Posterior cingulate gyrus (tissue), 11 donors: ENCODE data around the gene SEMA3F.

Experiments used
- DNase-seq, 10 donors: peaks; one replicate each; pipeline versions ENCODE4 v3.0.0 to v3.0.0-alpha.2; 2020 to 2021; ENCODE audit warnings: mixed read lengths in 3 of 10
- intact Hi-C: fragments of 100-400 bp; cut with DNase I; formaldehyde crosslinking; loops from one replicate; pipeline ENCODE4 v1.15.1; 2023

Gene SEMA3F

DNA sequence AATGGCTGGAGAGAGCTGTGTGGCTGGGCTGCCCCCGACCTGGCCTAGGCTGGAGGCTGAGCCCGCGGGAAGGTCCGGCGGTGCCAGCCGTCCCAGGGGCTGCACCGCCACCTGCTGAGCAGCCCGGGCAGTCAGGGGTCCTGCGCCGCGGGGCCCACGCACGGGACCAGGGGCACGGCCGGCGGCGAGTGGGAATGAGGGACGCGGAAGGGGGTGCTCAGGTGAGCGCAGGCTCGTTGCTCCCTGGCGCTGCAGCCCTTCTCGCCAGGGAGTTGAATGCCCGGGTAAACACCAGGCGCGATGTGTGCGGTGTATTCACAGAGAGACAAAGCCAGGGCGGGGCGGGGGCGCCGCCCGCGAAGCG lies 666 bp upstream of the SEMA3F start:
- intact Hi-C loops = no loop called here
- no peak for DNase-seq

DNA sequence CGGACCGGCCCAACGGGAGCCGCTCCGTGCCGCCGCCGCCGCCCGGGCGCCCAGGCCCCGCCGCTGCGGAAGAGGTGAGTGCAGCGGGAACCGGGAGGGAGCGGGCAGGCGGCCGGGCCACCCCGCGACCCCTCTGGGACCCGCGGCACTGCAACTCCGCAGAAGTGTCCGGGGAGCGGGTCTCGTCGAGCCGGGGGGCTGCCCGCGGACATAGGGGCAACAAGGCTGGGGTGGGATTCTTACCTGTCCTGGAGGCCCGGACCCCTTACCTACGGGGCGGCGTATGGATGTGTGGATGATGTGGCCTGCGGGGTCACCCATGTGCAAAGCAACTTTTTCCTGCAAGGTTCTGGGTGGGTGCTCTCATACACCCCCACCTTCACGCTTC lies 361 bp downstream of the SEMA3F start:
- DNase-seq = no peak
- intact Hi-C loops = no loop called here

DNA sequence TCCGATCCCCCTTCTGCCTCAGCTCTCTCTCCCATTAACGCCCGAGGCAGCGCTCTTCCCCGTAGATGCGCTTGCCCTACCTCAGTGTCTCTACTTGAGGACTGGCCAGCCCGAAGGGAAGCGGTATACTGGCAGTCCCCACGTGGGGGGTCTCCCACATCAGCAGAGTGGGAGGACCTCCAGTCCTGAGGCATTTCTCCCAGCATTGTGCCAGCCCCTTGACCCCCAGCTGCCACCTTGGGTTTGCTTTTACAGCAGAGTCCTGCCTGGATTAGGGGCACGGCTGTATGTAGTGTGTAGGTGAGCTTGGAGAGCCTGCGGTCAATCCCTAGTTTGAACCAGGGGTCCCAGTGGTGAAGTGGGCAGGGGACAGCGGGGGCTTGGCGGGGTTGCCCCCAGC lies 767 bp downstream of the SEMA3F start:
- intact Hi-C loops = no loop called here
- no peak for DNase-seq

DNA sequence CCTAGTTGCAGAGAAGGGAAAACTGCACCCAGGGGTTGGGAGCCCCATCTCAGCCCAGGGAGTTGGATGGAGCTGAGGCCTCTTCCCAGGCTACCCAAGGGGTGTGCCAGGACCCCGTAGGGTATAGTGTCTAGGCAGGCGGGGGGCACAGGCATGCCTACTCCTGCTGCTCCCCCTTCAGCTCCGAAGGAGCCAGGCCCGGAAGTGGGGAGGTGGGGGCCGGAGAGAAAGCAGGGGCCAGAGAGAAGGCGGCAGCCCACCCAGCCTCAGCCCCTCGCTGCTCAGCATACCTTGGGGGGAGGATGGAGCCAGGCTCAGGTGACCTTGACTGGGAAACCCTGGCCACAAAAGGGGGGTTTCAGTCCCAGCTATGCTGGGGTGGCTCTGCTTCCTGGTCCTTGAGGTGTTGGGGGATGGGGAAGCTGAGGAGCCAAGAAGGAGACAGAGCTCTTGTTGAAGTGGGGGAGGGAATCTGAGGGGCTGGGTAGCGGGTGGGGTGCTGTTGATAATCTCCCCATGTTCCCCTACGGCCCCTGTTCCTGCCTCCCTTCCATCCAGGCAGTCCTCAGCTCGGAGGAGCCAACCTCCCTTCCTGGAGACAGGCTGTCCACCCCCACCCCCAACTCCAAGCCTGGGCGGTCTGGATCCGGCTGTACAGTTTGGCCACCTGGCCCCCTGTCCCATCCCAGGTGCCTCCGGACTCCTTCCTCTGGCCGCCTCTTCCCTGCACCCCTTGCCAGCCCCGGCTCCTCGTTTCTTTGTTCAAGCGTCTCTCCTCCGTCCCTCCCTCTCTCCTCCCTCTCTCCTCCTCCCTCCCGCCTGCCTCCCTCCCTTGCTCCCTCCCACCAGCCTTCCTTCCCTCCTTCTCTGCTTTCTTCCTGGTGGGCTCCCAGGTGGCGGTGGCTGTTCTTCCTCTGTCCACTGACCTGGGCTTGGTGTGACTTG lies 1.7 kb downstream of the SEMA3F start:
- intact Hi-C loops = no loop called here
- DNase-seq = peak in 1 of 10 donors; percentile 8

DNA sequence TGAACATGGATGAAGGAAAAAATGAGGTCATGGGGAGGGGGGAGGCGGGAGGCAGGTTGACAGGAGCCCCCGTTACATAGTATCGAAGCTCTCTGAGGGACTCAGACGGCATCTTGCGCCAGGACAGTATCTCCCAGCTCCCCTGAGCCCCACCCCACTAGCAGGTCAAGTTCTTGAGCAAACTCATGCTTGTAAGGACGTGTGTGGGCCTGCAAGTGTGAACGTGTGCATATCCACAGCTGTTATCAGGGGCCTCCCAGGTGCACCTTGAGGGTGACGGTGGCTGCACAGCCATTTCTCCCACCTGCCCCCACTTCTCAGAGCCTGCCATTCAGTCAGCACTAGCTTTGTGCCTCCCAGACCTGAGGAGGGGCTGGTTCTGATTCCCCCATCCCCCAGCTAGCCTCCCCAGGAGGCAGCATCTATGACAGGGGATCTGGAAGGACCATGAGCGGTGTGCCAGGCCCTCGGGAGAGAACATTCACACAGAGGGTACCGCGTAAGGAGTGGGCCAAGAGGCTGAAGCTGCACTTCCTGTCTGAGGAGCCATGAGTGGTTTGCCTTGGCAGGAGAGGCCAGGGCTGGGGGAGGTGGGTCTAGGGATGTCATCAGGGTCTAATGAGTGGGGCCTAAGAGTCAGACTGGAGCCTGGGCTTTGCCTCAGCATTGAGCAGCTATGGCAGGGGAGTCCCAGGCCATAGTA lies 2.9 kb downstream of the SEMA3F start:
- DNase-seq = no peak

DNA sequence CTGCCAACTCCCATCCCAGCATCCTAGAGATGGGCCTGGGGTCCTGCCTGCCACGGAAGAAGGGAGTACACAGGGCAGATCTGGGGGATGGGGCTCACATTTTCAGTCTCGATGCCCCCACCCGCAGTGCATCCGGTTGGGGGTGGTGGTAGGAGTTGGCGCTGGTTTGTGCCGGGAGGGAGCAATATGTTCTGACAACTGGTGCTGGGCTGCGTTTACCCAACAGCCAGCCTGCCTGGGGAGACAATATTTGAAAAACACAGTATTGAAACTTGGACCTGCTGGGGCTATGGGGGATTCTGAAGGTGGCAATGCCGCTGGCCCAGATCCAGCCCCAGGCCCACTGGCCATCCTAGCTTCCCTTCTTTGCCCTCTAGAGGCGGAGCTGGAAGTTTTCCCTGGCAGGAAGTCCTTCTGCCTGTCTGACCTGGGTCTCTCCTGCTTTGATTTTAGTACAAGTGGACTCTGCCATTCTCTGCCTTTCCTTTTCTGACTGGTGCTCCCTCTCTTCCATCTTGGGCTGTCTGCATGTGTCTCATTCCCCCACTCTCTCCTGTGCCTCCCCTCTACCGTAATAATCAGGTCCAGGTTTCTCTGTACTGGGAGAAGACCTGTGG lies 3.5 kb downstream of the SEMA3F start:
- intact Hi-C loops = no loop called here

More for the DNA sequence above, 2.9 kb downstream of the SEMA3F start:
- intact Hi-C loops = no loop called here

DNA sequence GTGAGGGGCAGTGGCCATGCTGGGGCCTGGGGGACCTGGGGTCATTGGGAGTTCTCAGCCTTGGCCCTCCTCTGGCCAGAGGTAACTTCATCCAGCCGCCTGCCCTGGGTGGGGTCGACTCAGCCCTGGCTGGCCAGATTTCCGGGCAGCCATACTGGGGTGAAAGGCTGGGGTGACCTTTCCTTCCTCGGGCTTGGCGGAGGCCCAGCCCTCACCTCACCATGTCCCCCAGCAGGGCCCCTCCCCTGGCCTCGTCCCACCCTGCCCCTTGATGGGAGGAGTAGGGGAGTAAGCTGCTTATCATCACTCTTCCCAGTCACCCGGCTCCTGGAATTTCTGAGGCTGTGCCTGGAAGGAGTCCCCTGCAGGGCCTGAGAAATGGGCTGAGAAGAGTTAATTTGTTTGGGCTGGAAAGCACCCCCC lies 5.4 kb downstream of the SEMA3F start:
- DNase-seq = no peak
- intact Hi-C loops = no loop called here

More for the DNA sequence above, 3.5 kb downstream of the SEMA3F start:
- no peak for DNase-seq

DNA sequence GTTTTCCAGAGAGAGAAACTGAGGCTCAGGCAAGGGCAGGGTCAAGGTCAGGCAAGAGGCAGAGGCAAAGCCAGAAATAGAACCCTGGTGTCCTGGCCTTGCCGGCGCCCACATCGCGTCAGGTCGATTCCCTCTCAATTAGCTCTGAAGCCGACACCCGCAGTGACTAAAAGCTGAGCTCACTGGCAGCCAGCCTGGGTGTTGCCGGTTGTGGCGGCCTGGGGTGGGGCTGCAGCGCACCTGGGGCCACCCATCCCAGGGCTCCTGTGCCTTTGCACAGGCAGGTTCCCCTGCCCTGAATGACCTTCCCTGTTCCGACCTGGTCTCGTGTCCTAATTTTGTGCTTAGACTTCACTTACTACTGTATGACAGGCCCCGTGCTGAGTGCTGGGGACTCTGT lies 6.2 kb downstream of the SEMA3F start:
- DNase-seq = no peak

DNA sequence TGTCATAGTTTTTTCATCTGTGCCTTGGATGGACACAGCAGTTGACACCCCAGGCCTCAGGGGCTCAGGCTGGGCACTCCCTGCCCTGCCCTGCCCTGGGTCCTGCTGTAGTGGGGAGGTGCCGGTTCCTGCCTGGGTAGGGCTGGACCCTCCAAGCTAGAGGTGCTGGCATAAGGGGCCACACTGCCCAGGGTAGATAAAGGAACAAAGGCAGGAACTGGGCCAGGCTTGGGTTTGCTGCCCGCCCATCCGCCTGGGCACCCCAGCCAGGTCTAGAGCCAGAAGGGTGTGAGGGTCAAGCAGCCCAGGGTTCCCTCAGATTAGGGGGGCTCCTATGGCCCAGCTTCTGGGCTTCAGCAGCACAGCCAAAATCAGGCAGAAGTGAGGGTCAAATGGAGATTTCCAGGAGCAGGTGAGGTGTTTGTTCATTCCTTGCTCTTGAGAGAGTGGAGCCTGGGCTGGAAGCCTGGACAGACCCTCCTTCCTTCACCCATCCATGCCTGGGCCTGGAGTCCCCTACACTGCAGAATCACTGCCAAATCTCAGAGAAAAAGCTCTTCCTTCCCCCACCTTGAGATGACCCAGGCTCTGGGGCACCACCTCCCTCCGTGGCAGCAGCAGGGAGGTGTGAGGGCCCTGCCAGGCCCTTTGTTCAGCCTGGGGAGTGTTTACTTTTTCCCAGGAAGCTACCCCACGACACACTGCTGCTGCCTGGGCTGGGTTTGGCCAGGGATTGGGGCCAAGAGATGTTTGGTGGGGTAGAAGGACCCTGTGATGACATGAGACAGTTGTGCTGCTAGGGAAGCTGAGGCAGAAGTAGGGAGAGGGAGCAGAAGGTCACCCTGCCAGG lies 7.1 kb downstream of the SEMA3F start:
- intact Hi-C loops = no loop called here
- DNase-seq = no peak

More for the DNA sequence above, 6.2 kb downstream of the SEMA3F start:
- intact Hi-C loops = no loop called here

DNA sequence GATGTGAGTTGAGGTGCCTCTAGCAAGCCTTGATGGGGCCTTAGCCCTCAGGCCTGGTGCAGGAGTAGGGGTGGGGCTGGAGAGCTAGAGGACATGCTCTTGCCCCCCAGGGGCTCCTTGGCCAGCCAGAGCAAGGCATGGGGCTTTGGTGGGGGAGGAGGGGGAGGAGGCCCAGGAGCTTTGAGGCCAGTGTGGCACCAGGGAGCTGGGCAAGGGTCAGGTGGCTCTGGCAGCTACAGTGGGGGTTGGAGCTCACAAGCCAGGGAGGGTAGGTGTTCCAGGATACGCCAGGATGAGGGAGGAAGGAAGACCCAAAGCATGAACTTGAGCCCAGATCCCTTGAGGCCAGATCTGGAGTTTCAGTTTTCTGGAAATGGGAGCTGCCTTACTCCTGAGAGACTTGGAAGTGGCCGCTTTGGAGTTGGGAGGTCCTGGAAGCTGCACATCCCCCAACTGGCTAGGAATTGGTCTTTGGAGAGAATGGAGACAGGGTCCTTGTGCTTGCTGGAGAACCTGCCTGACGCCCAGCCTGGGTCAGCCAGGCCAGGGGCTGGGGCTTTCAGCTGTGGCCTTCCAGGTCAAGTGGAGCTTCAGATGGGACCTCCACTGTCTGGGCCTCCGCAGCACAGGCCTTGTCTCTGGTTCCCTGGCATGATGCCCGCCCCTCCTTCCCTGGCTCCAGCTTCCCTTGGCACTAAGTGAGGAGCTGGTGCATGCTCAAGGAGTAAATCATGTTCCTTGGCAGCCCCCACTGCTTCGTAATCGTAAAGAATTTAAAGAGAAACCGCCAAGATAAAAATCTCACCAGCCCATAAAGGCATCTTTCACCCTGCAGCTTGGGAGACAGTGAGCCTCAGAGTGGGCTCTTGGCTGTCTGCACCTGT lies 8.7 kb downstream of the SEMA3F start:
- DNase-seq = peak; percentile 37 to 96 (median 79)
- intact Hi-C loops = no loop called here

DNA sequence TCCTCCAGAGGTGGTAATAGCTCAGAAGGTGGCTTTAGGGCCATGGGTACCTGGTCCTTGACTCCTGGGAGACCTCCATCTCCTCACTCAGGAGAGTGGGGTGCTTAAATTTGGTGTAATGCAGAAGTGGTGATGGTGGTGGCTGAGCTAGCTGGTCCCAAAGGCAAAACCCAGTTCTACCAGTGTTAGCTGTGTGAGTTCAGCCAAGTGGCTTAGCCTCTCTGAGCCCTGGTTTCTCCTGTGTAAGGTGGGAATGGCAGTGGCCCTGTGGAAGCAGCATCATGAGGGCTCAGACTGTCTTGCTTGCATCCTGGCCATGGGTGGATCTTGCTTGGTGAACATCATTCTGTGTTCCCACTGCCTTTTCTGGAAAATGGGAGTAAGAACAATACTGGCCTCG lies 9.4 kb downstream of the SEMA3F start:
- intact Hi-C loops = no loop called here
- DNase-seq = no peak

DNA sequence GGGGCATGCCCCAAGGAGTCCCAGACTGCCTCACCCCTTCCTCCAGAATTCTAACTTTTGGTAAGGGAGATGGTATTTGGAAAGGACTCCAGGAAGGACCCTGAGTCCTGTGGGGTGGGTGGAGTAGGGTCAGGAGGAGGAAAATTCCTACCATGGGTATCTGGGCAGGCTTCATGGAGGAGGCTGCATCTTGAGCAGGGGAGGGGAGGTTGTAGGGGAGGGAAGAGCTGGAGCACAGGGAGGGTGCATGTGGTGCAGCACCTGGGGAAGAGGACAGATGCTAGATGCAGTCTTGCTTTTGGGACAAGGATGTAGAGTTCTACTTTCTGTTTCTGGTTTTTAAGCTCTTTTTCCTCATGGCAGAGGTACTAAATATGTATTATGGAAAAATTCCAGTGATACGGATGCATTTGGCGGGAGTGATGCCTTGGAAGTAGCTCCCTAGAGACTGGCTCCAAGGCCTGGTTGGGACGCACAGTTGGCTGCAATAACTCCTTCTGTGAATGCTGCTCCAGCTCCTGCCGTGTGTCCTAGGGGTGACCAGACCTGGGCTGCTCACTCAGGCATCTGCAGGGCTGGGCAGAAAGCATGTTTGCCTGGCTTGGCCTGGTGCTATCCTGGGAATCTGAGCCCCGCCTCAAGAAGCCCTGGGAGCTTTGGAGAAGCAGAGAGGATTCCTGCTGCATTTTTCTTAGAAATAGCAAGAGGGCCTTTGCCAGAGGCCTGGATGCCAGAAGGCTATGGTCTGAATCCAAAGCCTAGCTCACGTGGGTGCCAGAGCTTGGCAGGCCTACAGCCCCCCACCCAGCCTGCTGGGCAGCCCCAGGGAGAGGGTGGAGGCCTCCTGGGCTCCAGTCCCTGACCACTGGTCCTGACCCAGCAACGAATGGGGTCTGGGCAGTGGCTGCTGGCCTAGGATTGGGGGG lies 10.1 kb downstream of the SEMA3F start:
- peak in 7 of 10 donors; percentile 20 to 91 (median 28) for DNase-seq
- intact Hi-C loops = no loop called here

DNA sequence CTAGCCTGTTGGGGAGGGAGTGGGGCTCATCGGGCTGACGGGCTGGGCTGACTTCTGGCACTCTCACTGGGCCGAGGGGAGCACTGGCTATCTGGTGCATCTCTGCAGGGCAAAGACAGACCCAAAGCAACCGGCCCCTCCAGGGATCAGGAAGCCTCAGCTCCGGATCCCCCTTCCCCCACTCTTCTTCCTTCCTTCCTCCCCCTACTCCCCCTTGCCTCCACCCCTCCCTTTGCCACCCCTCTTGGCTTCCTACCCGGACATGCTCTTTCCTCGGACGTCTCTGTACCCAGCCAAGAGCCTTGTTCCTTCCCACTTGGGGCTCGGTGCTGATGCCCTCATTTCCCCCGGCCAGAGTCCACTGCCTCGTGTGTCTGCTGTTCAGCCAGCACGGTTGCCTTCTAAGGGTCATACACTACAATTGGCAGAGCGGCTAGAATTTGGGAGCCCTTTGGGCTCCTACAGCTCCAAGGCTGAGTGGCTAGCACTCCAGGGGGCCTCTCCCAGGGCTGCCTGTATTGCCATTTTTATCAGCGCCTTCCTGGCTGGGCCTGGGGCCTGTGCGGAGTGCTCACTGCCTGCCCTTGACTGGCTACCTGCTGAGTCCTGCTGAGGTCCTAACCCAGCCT lies 10.9 kb downstream of the SEMA3F start:
- intact Hi-C loops = no loop called here
- DNase-seq = no peak

DNA sequence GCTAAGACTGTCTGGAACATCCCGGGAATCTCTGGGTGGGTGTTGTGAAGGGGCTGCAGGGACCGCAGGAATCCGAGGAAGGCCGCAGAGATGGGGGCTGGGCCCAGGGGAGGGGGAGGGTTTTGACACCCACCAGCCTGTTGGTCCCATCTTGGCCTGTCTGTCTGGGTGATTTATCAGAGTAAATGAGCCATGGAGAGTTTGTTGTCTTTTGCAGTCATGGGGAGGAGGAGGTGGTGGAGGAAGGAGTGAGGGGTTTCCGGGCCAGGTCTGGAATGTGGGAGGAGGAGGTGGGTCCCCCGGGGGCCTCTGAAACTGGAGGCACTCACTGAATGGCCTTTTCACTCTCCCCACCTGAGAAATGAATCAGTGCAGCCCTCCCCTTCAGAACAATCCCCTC lies 11.5 kb downstream of the SEMA3F start:
- no peak for DNase-seq
- intact Hi-C loops = no loop called here

DNA sequence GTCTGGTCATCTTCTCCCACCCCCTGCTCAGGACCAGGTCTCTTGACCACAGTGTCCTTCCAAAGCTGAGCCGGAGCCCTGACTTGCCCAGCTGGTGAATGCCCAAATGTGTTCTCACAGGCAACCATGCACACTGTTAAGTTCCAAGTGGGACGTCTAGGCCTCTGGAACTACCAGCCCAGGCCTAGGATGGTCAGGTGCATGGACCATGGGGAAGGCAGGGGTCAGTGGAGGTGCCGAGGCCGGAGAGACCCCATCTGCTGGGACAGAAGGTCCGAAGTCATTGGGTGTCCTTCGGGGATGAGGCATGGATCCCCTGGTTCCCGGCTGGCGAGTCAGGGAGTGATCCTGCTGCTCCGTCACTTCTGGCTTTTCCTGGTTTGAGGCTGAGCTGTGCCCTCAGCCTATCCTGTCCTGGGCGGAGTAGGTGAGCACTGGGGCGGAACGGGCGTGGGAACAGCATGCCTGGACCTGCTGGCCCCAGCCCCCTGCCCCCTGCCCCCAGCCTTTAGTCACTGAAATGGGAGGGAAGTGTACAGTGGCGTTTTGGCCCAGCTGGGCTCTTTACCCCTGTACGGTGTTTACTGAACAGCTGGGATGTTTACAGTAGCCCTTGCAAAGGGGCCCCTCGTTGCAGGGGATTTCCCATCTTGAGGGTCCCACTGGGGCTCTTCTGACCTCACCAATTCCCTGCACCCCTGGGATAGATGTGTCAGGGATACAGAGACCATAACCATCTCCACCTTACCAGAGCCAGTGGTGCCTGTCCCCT lies 12.1 kb downstream of the SEMA3F start:
- intact Hi-C loops = no loop called here
- DNase-seq = no peak

DNA sequence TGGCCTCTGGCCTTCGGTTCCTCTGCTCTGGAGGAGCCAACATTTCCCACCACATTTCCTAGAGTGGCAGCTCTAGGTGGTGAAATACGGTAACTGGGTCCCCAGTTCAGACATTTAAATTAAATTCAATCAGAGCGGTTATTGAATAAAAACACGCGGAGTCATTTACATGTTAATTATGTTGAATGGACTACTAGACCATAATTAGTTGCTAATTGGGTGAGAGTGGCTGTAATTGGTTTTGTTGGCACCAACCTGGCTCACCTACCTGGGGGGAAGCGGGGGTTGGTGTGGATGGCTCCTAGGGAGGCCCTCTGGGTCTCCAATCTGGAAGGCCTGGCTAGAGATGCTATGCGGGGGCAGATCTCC lies 12.7 kb downstream of the SEMA3F start:
- intact Hi-C loops = no loop called here
- no peak for DNase-seq

DNA sequence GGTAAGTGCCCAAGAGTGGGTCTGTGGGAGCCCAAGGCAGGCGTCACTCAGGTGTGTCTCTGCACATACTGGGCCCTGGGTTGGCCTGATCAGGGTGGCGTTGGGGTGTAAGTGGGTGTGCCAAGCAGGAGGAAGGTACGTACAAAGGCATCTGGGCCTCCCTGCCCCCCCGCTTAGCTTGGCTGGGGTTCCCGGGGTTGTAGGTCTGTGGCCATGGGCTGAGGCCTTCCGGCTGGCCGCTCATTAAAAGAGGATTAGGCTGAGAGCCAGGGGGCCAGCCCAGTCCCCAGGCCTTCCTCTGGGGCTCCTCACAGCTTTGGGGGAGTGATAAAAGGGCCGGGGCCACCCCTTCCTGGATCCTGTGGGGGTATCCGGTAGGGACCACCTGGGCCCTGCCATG lies 13.3 kb downstream of the SEMA3F start:
- intact Hi-C loops = no loop called here
- no peak for DNase-seq
